GM18505 (cell line): ENCODE results near the gene NMNAT3.
A peak's percentile ranks its signal among the peaks of the same experiment; 100 is the strongest.

Source experiments
- ATAC-seq: cut with Tn5 transposase; IDR thresholded peaks from one replicate; pipeline ENCODE4 v1.9.1; 2021; ENCODE audit not compliant: unreplicated experiment
- POLR2A ChIP-seq: IDR thresholded peaks from 4 replicates; pipeline ENCODE4 v1.6.1; 2011; ENCODE audit warnings: borderline replicate concordance; ENCODE audit not compliant: insufficient read depth, insufficient read length; ENCODE audit errors: extremely low read depth

The NMNAT3 gene

DNA sequence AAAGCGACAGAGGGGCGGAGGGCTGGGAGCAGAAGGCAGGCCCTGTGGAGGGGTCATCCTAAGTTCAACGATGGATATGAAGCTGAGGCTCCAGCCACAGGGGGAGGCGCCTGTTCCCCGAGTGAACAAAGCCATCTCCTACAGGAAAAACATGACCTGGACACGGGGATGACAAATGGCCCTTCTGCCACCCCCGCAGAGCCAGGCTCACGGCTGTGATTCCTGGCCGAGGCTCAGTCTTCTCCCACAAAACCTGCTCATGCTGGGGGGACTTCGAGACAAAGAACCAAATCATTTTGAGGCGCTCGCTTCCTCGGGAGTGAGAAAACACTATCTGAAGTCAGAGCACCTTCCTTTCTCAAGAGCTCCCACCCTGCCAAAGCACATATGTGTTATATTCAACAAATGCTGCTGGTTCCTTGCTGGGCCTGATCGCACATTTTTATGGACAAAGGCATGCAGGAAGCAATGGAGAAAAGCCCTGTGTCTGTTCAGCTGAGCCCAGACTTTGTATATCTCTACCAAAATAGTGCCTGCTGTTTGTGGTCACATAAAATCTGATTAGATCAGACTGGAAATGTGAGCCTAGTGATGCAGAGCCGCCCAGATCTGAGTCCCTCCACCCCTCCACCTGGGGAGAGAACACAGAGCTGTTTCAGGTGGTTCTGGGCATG is 143.9 kb downstream of the NMNAT3 start:
- no peak for TF ChIP-seq POLR2A
- peak; percentile 71 for ATAC-seq

DNA sequence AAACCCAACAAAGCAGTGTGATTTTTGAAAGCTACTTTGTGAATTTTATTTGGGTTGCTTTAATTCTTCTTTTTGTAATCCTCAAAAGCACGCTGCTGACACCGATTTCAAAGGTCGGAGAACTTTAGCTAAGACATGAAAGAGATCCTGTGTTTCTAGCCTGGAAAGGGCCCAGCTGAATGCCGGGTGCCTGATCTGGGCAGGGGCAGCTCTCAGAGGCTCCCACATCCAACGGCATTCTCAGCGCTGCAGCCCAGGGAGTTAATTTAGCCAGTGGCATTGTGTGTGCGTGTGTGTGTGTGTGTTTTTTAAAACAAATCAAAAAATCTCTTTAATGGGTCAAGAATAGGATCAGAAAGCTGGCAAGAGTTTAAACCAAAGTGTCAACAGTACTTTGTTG is 144.8 kb downstream of the NMNAT3 start:
- ATAC-seq, result no peak
- TF ChIP-seq POLR2A, result no peak

DNA sequence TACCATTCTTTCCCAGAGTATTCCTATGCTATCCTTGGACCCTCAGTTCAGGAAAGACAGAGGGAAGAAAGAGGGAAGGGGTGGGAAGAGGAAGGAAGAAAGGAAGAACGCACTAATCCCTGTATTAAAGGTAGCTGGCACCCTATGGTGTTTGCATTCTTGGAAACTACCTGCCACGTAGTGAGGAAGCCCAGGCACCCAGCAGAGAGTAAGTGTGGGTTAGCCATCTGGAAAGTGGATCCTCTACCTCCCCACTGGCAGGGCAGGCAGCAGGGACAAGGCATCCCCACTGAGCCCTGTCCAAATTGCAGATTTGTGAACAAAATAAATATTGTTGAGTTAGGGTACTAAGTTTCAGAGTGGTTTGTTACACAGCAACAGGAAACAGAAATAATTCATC is 147.1 kb downstream of the NMNAT3 start:
- no peak for ATAC-seq

DNA sequence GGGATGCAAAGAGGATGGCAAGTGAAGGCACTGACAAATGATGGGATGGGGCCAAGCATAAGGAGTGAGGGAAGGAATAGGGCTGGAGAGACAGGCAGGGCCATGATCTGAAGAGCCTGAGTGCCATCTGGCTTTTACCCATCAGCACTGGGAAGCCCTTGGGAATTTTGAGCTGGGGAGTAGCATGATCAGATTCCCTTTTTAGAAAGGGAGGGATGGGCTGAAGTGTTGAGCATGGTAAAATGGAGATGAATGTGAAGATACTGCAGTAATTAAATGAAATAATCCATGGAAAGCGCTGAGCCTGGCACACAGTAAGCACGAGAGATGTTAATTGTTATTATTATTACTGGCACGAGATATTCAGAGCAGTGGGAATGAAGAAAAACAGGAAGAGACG is 148.1 kb downstream of the NMNAT3 start:
- no peak for ATAC-seq
- no peak for TF ChIP-seq POLR2A

More for the DNA sequence above, 147.1 kb downstream of the NMNAT3 start:
- TF ChIP-seq POLR2A, result no peak

DNA sequence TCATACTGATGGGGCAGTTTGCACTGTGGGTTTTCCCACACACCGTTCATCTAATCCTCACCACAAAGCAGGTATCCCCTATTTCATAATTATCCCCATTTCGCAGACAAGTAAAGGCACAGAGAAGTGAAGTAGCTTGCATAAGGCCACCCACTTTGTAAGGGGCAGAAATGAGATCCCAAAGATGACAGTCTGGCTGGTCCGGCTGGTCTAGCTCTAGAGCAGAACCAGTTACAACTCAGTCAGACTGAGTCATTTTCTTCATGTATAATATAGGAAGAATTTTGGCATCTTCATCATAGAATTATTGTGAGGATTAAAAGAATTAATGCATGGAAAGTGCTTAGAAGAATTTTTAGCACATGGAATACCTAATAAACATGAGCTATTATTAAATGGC is 148.8 kb downstream of the NMNAT3 start:
- no peak for TF ChIP-seq POLR2A
- no peak for ATAC-seq

DNA sequence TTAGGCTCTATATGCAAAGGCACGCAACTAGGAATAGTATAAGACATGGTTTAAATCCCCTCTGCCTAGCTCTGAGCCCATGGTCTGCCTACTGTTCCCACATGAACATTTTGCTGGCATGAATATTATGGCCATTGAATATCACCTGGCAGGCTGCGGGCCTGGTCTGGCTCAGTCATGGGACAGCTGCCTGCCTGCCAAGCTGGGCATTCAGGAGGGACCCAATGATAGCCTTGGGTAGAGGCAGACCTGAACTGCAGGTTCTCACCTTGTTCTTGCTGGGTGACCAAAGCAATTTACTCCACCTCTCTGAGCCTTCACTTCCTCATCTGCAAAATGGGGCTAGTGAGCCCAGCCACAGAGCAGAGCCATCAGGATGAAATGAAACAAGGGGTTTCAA is 149.5 kb downstream of the NMNAT3 start:
- no peak for ATAC-seq
- no peak for TF ChIP-seq POLR2A

DNA sequence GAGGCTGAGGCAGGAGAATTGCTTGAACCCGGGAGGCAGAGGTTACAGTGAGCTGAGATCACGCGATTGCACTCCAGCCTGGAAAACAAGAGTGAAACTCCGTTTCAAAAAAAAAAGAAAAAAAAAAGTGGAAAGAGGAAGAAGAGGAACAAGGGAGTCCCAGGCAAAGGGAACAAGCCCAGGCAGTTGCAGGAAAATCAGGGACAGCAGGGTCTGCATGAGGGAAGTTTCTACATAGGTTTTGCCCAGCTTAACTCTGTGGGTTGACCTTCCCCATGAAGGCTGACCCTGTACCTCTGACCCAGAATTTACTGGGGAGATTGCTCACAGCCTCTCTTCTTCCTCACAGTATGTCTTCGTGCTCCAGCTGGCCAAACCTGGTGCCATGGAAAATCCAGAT is 150.5 kb downstream of the NMNAT3 start:
- ATAC-seq, result no peak
- TF ChIP-seq POLR2A, result no peak

DNA sequence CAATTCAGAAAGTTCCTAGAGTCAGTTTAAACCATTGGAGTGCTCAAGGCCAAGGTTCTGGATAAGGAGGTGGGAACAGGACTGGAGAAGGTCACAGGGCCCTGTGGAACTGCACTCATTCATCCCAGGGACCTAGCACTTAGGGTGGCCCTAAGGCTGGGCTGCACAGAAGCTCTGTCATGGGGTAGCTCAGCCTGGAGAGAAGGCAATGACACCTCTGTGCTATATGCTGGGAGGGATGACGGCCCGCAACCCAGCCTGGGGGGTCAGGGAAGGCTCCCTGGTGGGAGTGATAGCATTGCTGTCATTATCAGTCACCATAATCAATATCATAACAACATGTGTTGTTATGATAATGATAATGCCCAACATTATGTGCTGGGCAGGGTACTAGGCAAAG is 151.6 kb downstream of the NMNAT3 start:
- TF ChIP-seq POLR2A, result no peak
- ATAC-seq, result no peak

DNA sequence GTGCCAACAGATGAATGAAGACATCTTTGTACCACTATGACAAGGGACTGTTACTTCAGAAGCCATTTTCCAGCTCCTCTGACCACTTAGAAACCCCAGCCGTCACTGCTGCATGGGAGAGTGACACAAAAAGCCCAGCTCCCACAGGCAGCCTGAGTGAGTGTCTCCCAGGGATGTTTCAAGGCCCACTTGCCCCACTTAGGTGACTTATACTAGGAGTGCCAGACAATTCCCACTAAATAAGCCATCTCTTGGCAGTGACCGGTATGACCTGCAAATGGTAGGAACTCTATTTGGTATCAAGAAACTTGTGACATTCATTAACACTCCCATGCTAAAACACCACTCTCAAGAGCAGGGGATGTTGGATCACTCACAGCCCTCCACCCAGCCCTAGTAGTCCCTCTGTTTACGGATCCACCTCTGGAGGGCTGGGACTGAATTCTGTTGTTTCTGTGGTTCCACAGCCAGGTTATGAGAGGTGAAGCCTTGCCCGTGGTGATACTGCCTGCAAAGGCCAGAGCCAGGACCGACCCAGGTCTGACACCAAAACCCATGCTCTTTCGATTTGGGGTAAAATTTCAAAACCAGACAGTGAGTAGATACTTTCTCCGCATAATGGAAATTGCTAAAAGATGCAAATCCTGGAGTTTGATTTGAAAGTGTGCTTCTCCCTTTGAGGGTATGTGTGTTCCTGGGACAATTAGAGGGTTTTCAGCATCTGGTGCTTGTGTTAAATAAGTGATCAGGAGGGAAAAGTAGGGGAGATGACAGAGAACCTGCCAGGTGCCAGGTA is 152.7 kb downstream of the NMNAT3 start:
- no peak for ATAC-seq
- TF ChIP-seq POLR2A, result no peak

DNA sequence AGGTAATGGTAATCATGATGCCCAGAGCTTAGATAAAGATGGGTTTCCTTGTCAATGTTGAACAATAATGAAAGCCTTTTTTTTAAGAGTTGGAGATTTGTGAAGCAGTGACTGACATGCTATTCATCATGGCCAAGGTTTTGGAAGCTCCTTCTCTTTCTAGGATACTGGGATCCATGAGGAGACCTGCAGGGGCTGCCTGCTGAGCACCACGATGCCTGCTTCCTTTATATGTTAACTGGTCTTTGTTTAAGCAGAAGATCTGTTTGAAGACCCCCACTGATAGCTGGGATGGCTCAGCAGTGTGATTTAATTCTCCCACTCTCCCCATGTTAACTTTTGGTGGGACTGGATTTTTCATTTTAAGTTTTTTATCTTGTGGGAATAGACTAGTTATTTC is 154.1 kb downstream of the NMNAT3 start:
- no peak for ATAC-seq

DNA sequence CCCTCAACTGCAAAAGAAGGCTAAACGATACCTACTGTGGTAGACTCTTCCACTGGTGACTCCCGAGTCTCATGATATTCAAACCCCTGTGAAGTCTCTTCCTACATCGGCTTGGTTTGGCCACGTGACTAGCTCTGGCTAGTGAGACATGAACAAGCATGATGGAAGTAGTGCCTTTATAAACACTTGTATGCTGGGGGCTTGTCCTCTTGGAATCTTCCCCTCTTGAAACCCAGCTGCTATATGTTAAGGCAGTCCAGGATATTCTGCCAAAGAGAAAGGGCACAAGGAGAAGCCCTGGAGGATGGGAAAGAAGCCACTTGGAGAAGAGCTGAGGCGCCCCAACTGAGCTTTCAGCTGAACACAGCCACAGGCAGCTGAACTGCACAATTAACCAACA is 154.6 kb downstream of the NMNAT3 start:
- no peak for TF ChIP-seq POLR2A
- ATAC-seq, result no peak

More for the DNA sequence above, 154.1 kb downstream of the NMNAT3 start:
- no peak for TF ChIP-seq POLR2A

DNA sequence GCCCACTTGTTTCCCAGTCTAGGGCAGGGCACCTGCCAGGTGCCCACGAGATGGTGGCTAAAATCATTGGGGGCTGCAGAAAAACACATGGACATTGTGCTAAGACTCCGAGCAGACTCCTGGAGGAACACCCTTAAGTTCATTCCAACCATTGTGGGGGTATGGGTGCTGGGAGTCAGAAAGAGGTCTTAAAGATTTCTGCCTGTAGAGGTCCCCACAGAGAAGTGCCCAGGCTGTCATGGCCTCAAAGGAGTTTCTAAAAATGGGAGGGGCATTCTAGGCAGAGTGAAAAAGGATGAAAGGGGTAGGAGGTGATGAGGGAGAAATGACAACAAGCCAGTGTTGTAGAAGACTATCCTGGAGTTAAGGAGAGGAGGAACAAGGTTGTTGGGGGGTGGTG is 155.4 kb downstream of the NMNAT3 start:
- no peak for TF ChIP-seq POLR2A
- ATAC-seq, result no peak

DNA sequence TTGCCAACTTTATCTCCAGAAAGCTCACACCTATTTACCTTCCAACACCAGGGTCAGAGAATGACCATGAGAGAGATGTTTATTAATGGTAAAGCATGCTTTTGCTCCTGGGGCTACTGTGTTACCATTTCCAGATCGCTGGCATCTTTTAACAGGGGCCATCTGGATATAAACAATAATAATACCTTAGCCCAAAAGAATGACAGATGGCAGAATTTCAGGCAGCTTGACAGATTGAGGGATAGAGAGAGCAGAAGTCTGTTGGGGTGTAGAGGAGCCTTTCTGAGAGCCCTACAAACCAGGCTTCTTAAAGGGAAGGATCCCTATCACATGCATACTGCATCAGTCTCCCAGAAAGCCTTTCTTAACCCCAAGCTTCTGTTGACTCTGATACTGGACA is 156.0 kb downstream of the NMNAT3 start:
- TF ChIP-seq POLR2A, result no peak
- ATAC-seq, result no peak

DNA sequence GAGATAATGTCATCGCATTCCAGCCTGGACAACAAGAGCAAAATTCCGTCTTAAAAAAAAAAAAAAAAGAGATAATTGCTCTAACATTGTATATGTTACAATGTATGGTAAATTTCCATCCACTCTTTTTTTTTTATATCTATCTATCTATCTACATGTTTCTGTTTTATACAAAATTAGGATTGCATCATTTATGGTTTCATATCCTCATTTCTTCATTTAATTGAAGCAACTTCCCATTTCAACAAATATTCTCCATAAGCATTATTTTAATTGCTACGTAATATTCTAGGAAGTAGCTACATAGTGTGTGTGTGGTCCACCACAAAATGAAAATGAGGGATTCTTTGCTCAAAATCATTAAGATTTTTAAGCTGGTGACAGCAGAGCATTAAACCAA is 156.6 kb downstream of the NMNAT3 start:
- ATAC-seq, result no peak
- no peak for TF ChIP-seq POLR2A
